Lower leg skin (tissue), 3 donors: ENCODE measurements around the gene C20orf204.

ENCODE experiments used
- POLR2A ChIP-seq, 2 donors: fragments of 450-650 bp; IDR thresholded peaks; one replicate each; pipeline ENCODE4 v1.6.1; 2016 to 2017; ENCODE audit warnings: antibody characterized with exemption in 2 of 2, mild to moderate bottlenecking in 1 of 2, moderate library complexity in 1 of 2
- TF ChIP-seq, protein P1 (sequence below), 3 donors: fragments of 450-650 bp; IDR thresholded peaks; one replicate each; pipeline ENCODE4 v1.5.1; 2016; ENCODE audit warnings: antibody characterized with exemption in 3 of 3, mild to moderate bottlenecking in 3 of 3, moderate library complexity in 2 of 3

DNA sequence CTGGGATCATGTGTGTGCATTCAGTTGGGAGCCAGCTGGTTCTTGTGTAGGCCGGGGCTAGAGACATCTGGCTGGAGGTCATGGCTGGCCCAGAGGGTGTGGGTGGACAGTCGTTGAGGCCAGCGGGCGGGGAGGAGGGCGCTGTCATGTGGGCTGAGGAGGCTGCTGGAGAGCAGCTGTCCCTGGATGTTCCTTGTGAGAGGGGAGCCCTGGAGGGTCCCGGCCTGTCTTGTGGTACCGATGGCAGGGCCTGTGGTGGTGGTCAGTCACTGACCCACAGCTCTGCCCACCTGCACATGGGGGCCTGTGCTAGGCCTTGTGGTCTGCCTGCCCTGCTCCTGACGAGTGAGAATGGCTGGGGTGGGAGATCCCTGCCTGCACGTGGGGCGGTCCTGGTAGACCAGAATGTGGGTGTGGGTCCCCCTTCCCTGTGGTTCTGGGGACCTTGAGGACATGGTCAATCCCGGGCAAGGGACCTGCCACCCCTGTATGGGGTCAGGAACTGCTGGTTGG lies 1.9 kb upstream of the C20orf204 start:
- TF ChIP-seq, protein P1, sequence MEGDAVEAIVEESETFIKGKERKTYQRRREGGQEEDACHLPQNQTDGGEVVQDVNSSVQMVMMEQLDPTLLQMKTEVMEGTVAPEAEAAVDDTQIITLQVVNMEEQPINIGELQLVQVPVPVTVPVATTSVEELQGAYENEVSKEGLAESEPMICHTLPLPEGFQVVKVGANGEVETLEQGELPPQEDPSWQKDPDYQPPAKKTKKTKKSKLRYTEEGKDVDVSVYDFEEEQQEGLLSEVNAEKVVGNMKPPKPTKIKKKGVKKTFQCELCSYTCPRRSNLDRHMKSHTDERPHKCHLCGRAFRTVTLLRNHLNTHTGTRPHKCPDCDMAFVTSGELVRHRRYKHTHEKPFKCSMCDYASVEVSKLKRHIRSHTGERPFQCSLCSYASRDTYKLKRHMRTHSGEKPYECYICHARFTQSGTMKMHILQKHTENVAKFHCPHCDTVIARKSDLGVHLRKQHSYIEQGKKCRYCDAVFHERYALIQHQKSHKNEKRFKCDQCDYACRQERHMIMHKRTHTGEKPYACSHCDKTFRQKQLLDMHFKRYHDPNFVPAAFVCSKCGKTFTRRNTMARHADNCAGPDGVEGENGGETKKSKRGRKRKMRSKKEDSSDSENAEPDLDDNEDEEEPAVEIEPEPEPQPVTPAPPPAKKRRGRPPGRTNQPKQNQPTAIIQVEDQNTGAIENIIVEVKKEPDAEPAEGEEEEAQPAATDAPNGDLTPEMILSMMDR (IDR thresholded peaks at IDR 0.05), result no peak
- TF ChIP-seq POLR2A (IDR thresholded peaks at IDR 0.05), result no peak
